Pons (tissue), 1 donor: ENCODE measurements around the gene MPIG6B.
A peak's percentile ranks its signal among the peaks of the same experiment; 100 is the strongest.
"Not testable (repeated sequence)": the region's sequence is repeated elsewhere in the genome, so short reads cannot be mapped to it uniquely, and the experiment has no call there.

Source experiments
- DNase-seq: peaks from one replicate; pipeline ENCODE4 v3.0.0-alpha.2; 2016; ENCODE audit warnings: low spot score

Gene MPIG6B

GRCh38 chr6:31701666-31702404 is 21.3 kb upstream of the MPIG6B start:
- DNase-seq: peak; percentile 18

- DNase-seq: no peak
Observed at GRCh38 chr6:31702405-31702818, 20.8 kb upstream of the MPIG6B start.

GRCh38 chr6:31702819-31703716 is 20.1 kb upstream of the MPIG6B start, which contains the start of gene ABHD16A:
TSS of gene ABHD16A (minus strand) at chr6:31703324. CDS start at chr6:31703281, 43 bp downstream.
- DNase-seq: peak; percentile 98

GRCh38 chr6:31705931-31706330 is 17.2 kb upstream of the MPIG6B start:
- DNase-seq: no peak

GRCh38 chr6:31706599-31706998 is 16.6 kb upstream of the MPIG6B start, which contains the start of gene LY6G6F:
TSS of gene LY6G6F (plus strand) at chr6:31706866. CDS start at chr6:31706907, 41 bp downstream.
- DNase-seq: no peak

- no peak for DNase-seq
Observed at GRCh38 chr6:31707701-31708100, 15.5 kb upstream of the MPIG6B start.

GRCh38 chr6:31708224-31708623 is 14.9 kb upstream of the MPIG6B start:
- DNase-seq: no peak

GRCh38 chr6:31709157-31709556 is 14.0 kb upstream of the MPIG6B start:
- DNase-seq: not testable (repeated sequence)

- DNase-seq: no peak
Observed at GRCh38 chr6:31710523-31711219, 12.5 kb upstream of the MPIG6B start.

- no peak for DNase-seq
Observed at GRCh38 chr6:31711233-31711632, 11.9 kb upstream of the MPIG6B start.

- no peak for DNase-seq
Observed at GRCh38 chr6:31712296-31712695, 10.9 kb upstream of the MPIG6B start.

- no peak for DNase-seq
Observed at GRCh38 chr6:31713465-31713864, 9.7 kb upstream of the MPIG6B start.

GRCh38 chr6:31713991-31714684 is 9.0 kb upstream of the MPIG6B start:
- DNase-seq: no peak

GRCh38 chr6:31715022-31715958 is 7.9 kb upstream of the MPIG6B start, which contains the start of gene LY6G6D:
TSS of gene LY6G6D (plus strand) at chr6:31715348. CDS start at chr6:31715356, 8 bp downstream.
- no peak for DNase-seq

- DNase-seq: no peak
Observed at GRCh38 chr6:31717499-31718222, 5.5 kb upstream of the MPIG6B start.

GRCh38 chr6:31718265-31718664 is 4.9 kb upstream of the MPIG6B start:
- no peak for DNase-seq

GRCh38 chr6:31719001-31719400 is 4.2 kb upstream of the MPIG6B start:
- no peak for DNase-seq

GRCh38 chr6:31720196-31720770 is 2.9 kb upstream of the MPIG6B start:
- no peak for DNase-seq

GRCh38 chr6:31721351-31722020 is 1.7 kb upstream of the MPIG6B start, which contains the start of gene LY6G6C:
TSS of gene LY6G6C (minus strand) at chr6:31721746. CDS start at chr6:31721679, 67 bp downstream.
- no peak for DNase-seq
